HCT116 (cell line): ENCODE results near the gene FUCA2. TPM values are rescaled to one million over a fixed set of nuclear protein-coding genes. Genes with fewer than 3 reads are reported as not detected.

ENCODE experiments used
- ATAC-seq: fragments of 200-7000 bp; cut with Tn5 transposase; 2 replicates; pipeline ENCODE4 v1.9.1; 2020; ENCODE audit warnings: mild to moderate bottlenecking, moderate library complexity
- BruUV-seq: library from RNA; stranded (reverse); fragments of 400-500 nt; replicated peaks from 2 replicates; lab custom pipeline; 2021; lab: Mats Ljungman, UMichigan
- CTCF ChIA-PET: fragments of 300-600 bp; sonication (Branson Sonifier 250); formaldehyde crosslinking; loops from one replicate; lab custom pipeline; 2021; ENCODE audit warnings: antibody characterized with exemption; lab: Charles Lee
- POLR2A ChIA-PET: fragments of 300-600, 350-600 bp; sonication (Branson Sonifier 250); formaldehyde crosslinking; loops from one replicate; lab custom pipeline; 2021; ENCODE audit warnings: antibody characterized with exemption; lab: Charles Lee
- RAD21 ChIA-PET, 2 experiments: fragments of 300-600 bp; sonication (Branson Sonifier 250); formaldehyde crosslinking; loops; one replicate each; lab custom pipeline; 2023; ENCODE audit warnings: low total read pairs in 2 of 2; ENCODE audit not compliant: uncharacterized antibody in 2 of 2, unreplicated experiment in 2 of 2, low non-redundant PET in 1 of 2; lab: Charles Lee
- DNase-seq: peaks from one replicate; pipeline ENCODE4 v3.0.0-alpha.2; 2010; ENCODE audit warnings: low read depth, low spot score
- H2AFZ ChIP-seq: fragments of 200-600 bp; shearing (Covaris generic), sonication (generic); 2 replicates; pipeline ENCODE4 v1.6.1; 2017; ENCODE audit warnings: low read depth, mixed run types, mixed read lengths, antibody characterized with exemption, low read length; ENCODE audit not compliant: poor library complexity, severe bottlenecking
- H3K27ac ChIP-seq: 2 replicates; pipeline ENCODE4 v1.5.1; 2012; ENCODE audit warnings: low read depth, low read length
- H3K27me3 ChIP-seq: fragments of 200-600 bp; sonication (generic); 2 replicates; pipeline ENCODE4 v1.6.1; 2016; ENCODE audit warnings: mixed run types, low read length, mixed read lengths; ENCODE audit not compliant: insufficient read depth
- H3K36me3 ChIP-seq, 2 experiments: fragments of 200-500 bp in 1 of 2; fragments of 200-600 bp in 1 of 2; sonication (Bioruptor generic) in 1 of 2; sonication (generic) in 1 of 2; 2 replicates each; pipeline versions ENCODE4 v1.5.1 to v1.6.1; 2014 to 2016; ENCODE audit warnings: low read length in 2 of 2, inconsistent platforms in 1 of 2, mixed read lengths in 1 of 2, mixed run types in 1 of 2; ENCODE audit not compliant: insufficient read depth in 2 of 2, control insufficient read depth in 1 of 2
- H3K4me1 ChIP-seq, 2 experiments: fragments of 200-600 bp in 1 of 2; sonication (generic) in 1 of 2; 2 replicates each; pipeline versions ENCODE4 v1.5.1 to v1.6.1; 2012 to 2017; ENCODE audit warnings: low read length in 2 of 2, inconsistent platforms in 1 of 2, mild to moderate bottlenecking in 1 of 2, mixed read lengths in 1 of 2, mixed run types in 1 of 2, moderate library complexity in 1 of 2; ENCODE audit not compliant: insufficient read depth in 2 of 2, control insufficient read depth in 1 of 2
- H3K4me2 ChIP-seq: fragments of 200-600 bp; sonication (generic); 2 replicates; pipeline ENCODE4 v1.6.1; 2017; ENCODE audit warnings: mixed run types, low read length, mixed read lengths
- H3K4me3 ChIP-seq, 2 experiments: fragments of 200-600 bp in 1 of 2; sonication (generic) in 1 of 2; replicated peaks in 1 of 2; 2 replicates each; pipeline ENCODE4 v1.5.1; 2011 to 2016; ENCODE audit warnings: low read length in 2 of 2, control low read depth in 1 of 2, low read depth in 1 of 2, mild to moderate bottlenecking in 1 of 2, mixed read lengths in 1 of 2, mixed run types in 1 of 2
- H3K79me2 ChIP-seq: fragments of 200-600 bp; sonication (generic); 2 replicates; pipeline ENCODE4 v1.6.1; 2017; ENCODE audit warnings: mild to moderate bottlenecking, mixed run types, low read length, moderate library complexity, mixed read lengths; ENCODE audit not compliant: insufficient read depth
- H3K9ac ChIP-seq: fragments of 200-600 bp; sonication (generic); 2 replicates; pipeline ENCODE4 v1.6.1; 2016; ENCODE audit warnings: low read length, mixed read lengths
- H3K9me2 ChIP-seq: fragments of 200-600 bp; sonication (generic), shearing (Covaris generic); 2 replicates; pipeline ENCODE4 v1.6.1; 2017; ENCODE audit warnings: mixed run types, mild to moderate bottlenecking, moderate library complexity; ENCODE audit not compliant: insufficient read depth
- H3K9me3 ChIP-seq, 2 experiments: fragments of 200-500 bp in 1 of 2; fragments of 200-600 bp in 1 of 2; sonication (Bioruptor generic) in 1 of 2; sonication (generic) in 1 of 2; 2 replicates each; pipeline ENCODE4 v1.6.1; 2014 to 2017; ENCODE audit warnings: low read length in 2 of 2, mixed read lengths in 2 of 2, inconsistent platforms in 1 of 2, low read depth in 1 of 2, mild to moderate bottlenecking in 1 of 2, mixed run types in 1 of 2, moderate library complexity in 1 of 2; ENCODE audit not compliant: control insufficient read depth in 1 of 2, insufficient read depth in 1 of 2
- H4K20me1 ChIP-seq: fragments of 200-600 bp; sonication (generic), shearing (Covaris generic); 2 replicates; pipeline ENCODE4 v1.6.1; 2017; ENCODE audit warnings: mixed run types, mild to moderate bottlenecking, moderate library complexity; ENCODE audit not compliant: insufficient read depth
- CBX3 ChIP-seq: IDR thresholded peaks from 2 replicates; pipeline ENCODE4 v1.6.1; 2012; ENCODE audit warnings: low read depth
- CEBPB ChIP-seq: IDR thresholded peaks from 2 replicates; pipeline ENCODE4 v1.6.1; 2012; ENCODE audit warnings: low read depth
- EGR1 ChIP-seq: IDR thresholded peaks from 2 replicates; pipeline ENCODE4 v1.6.1; 2012; ENCODE audit warnings: low read depth
- ELF1 ChIP-seq: IDR thresholded peaks from 2 replicates; pipeline ENCODE4 v1.6.1; 2012; ENCODE audit warnings: low read depth, borderline replicate concordance
- EZH2phosphoT487 ChIP-seq: fragments of 200-600 bp; IDR thresholded peaks from 2 replicates; pipeline ENCODE4 v1.6.1; 2018; ENCODE audit warnings: antibody characterized with exemption, borderline replicate concordance
- POLR2A ChIP-seq: IDR thresholded peaks from 2 replicates; pipeline ENCODE4 v1.7.0; 2011; ENCODE audit warnings: borderline replicate concordance; ENCODE audit not compliant: insufficient read depth, insufficient read length; ENCODE audit errors: extremely low read depth
- POLR2AphosphoS5 ChIP-seq: IDR thresholded peaks from 2 replicates; pipeline ENCODE4 v1.6.1; 2011; ENCODE audit warnings: mild to moderate bottlenecking, low read depth, low read length, moderate library complexity
- RAD21 ChIP-seq: IDR thresholded peaks from 2 replicates; pipeline ENCODE4 v1.6.1; 2012; ENCODE audit warnings: low read depth, mild to moderate bottlenecking
- SIN3A ChIP-seq: IDR thresholded peaks from 2 replicates; pipeline ENCODE4 v1.6.1; 2012; ENCODE audit warnings: low read depth
- SP1 ChIP-seq: IDR thresholded peaks from 2 replicates; pipeline ENCODE4 v1.6.1; 2012; ENCODE audit warnings: low read depth
- SRF ChIP-seq: IDR thresholded peaks from 2 replicates; pipeline ENCODE4 v1.6.1; 2012; ENCODE audit warnings: low read depth
- TCF7L2 ChIP-seq: IDR thresholded peaks from 2 replicates; pipeline ENCODE4 v1.7.0; 2011; ENCODE audit warnings: borderline replicate concordance, inconsistent platforms; ENCODE audit not compliant: insufficient read depth, insufficient read length; ENCODE audit errors: extremely low read depth
- YY1 ChIP-seq: IDR thresholded peaks from 2 replicates; pipeline ENCODE4 v1.6.1; 2011; ENCODE audit warnings: low read length, low read depth, moderate library complexity, mild to moderate bottlenecking; ENCODE audit not compliant: insufficient replicate concordance; ENCODE audit errors: extremely low read depth
- ZFX ChIP-seq: fragments of 450-650 bp; IDR thresholded peaks from 2 replicates; pipeline ENCODE4 v1.6.1; 2017
- ZNF274 ChIP-seq: fragments of 200-500 bp; sonication (Bioruptor generic); IDR thresholded peaks from 2 replicates; pipeline ENCODE4 v1.6.1; 2014; ENCODE audit warnings: mild to moderate bottlenecking, low read depth, low read length, inconsistent platforms
- intact Hi-C: fragments of 100-400 bp; cut with micrococcal nuclease; formaldehyde crosslinking; loops from 2 replicates; pipeline ENCODE4 v1.10.0; 2022
- total RNA-seq: library from RNA; stranded (reverse); gene quantifications from one replicate; pipeline ENCODE4 v1.2.1, GENCODE V29; 2021; ENCODE audit not compliant: unreplicated experiment
- TF ChIP-seq, protein P1 (sequence below): IDR thresholded peaks from 2 replicates; pipeline ENCODE4 v1.6.1; 2011; ENCODE audit warnings: mild to moderate bottlenecking, low read length, moderate library complexity; ENCODE audit not compliant: insufficient replicate concordance; ENCODE audit errors: extremely low read depth
- TF ChIP-seq, protein P2 (sequence below), 3 experiments: fragments of 200-600 bp in 1 of 3; sonication (generic) in 1 of 3; IDR thresholded peaks in 2 of 3; conservative IDR thresholded peaks in 1 of 3; 2 replicates each; pipeline ENCODE4 v1.5.1; 2012 to 2017; ENCODE audit warnings: low read depth in 2 of 3, low read length in 2 of 3, antibody characterized with exemption in 1 of 3, borderline replicate concordance in 1 of 3, control low read depth in 1 of 3, mild to moderate bottlenecking in 1 of 3, mixed read lengths in 1 of 3, mixed run types in 1 of 3, moderate library complexity in 1 of 3; ENCODE audit not compliant: insufficient read depth in 1 of 3
- TF ChIP-seq, protein P3 (sequence below): IDR thresholded peaks from 2 replicates; pipeline ENCODE4 v1.6.1; 2012; ENCODE audit warnings: low read depth
- TF ChIP-seq, protein P4 (sequence below): IDR thresholded peaks from 2 replicates; pipeline ENCODE4 v1.6.1; 2012

FUCA2 gene
- total RNA-seq, 1 experiment from 2014 or later, result 75.4 TPM

DNA sequence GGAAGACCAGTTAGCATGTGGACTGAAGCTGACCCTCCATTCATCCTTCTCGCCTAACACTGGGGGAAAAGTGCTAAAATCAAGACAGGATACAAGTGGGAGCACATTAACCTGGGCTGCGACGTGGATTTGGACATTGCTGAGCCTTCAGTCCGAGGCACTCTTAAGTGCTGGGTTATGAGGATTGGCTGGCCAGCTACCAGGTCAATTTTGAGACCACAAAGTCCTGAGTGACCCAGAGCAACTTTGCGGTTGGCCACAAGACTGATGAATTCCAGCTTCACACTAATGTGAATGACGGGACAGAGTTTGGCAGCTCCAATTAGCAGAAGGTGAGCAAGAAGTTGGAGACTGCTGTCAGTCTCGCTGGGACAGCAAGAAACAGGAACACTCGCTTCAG lies 20.7 kb downstream of the FUCA2 start:
- 0 out of 2 replicates have a peak, but pooled peaks cover 3% of the 10 kb centered on the region for H4K20me1 ChIP-seq
- H3K36me3 ChIP-seq, result peaks cover 14 to 16% of the 10 kb centered on the region in 2 experiments
- no peak overlapping the region for H3K27ac ChIP-seq
- DNase-seq, result no peak
- CTCF ChIA-PET, result no interaction called here
- H2AFZ ChIP-seq, result no peak overlapping the region
- no peak overlapping the region for H3K4me2 ChIP-seq
- no peaks in the 10 kb centered on the region for H3K79me2 ChIP-seq
- H3K9ac ChIP-seq, result no peak overlapping the region
- ATAC-seq, result no peak
- no peaks in the 10 kb centered on the region for H3K27me3 ChIP-seq
- H3K4me1 ChIP-seq, result no peaks in the 10 kb centered on the region
- no peaks in the 10 kb centered on the region for H3K9me2 ChIP-seq
- no TSS peak for BruUV-seq
- POLR2A ChIA-PET, result no interaction called here
- no peaks in the 10 kb centered on the region for H3K9me3 ChIP-seq
- no peak overlapping the region for H3K4me3 ChIP-seq
- TF ChIP-seq YY1, result no peak
- no peak for TF ChIP-seq POLR2AphosphoS5
- TF ChIP-seq, protein P1, sequence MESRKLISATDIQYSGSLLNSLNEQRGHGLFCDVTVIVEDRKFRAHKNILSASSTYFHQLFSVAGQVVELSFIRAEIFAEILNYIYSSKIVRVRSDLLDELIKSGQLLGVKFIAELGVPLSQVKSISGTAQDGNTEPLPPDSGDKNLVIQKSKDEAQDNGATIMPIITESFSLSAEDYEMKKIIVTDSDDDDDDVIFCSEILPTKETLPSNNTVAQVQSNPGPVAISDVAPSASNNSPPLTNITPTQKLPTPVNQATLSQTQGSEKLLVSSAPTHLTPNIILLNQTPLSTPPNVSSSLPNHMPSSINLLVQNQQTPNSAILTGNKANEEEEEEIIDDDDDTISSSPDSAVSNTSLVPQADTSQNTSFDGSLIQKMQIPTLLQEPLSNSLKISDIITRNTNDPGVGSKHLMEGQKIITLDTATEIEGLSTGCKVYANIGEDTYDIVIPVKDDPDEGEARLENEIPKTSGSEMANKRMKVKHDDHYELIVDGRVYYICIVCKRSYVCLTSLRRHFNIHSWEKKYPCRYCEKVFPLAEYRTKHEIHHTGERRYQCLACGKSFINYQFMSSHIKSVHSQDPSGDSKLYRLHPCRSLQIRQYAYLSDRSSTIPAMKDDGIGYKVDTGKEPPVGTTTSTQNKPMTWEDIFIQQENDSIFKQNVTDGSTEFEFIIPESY, result no peak
- no peak for TF ChIP-seq EGR1
- TF ChIP-seq ZFX, result no peak
- TF ChIP-seq RAD21, result no peak
- no peak for TF ChIP-seq POLR2A
- no peak for TF ChIP-seq SIN3A
- no peak for TF ChIP-seq SRF
- TF ChIP-seq TCF7L2, result no peak
- no peak for TF ChIP-seq CEBPB
- TF ChIP-seq, protein P2, sequence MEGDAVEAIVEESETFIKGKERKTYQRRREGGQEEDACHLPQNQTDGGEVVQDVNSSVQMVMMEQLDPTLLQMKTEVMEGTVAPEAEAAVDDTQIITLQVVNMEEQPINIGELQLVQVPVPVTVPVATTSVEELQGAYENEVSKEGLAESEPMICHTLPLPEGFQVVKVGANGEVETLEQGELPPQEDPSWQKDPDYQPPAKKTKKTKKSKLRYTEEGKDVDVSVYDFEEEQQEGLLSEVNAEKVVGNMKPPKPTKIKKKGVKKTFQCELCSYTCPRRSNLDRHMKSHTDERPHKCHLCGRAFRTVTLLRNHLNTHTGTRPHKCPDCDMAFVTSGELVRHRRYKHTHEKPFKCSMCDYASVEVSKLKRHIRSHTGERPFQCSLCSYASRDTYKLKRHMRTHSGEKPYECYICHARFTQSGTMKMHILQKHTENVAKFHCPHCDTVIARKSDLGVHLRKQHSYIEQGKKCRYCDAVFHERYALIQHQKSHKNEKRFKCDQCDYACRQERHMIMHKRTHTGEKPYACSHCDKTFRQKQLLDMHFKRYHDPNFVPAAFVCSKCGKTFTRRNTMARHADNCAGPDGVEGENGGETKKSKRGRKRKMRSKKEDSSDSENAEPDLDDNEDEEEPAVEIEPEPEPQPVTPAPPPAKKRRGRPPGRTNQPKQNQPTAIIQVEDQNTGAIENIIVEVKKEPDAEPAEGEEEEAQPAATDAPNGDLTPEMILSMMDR (IDR thresholded peaks at IDR 0.05 in 2 of 3, conservative IDR thresholded peaks at IDR 0.05 in 1 of 3; ENCODE audit: borderline replicate concordance in 1 of 3, insufficient read depth in 1 of 3, low read depth in 2 of 3, low read length in 2 of 3), result no peak
- no peak for TF ChIP-seq CBX3
- no peak for TF ChIP-seq ZNF274
- TF ChIP-seq ELF1, result no peak
- TF ChIP-seq, protein P3, sequence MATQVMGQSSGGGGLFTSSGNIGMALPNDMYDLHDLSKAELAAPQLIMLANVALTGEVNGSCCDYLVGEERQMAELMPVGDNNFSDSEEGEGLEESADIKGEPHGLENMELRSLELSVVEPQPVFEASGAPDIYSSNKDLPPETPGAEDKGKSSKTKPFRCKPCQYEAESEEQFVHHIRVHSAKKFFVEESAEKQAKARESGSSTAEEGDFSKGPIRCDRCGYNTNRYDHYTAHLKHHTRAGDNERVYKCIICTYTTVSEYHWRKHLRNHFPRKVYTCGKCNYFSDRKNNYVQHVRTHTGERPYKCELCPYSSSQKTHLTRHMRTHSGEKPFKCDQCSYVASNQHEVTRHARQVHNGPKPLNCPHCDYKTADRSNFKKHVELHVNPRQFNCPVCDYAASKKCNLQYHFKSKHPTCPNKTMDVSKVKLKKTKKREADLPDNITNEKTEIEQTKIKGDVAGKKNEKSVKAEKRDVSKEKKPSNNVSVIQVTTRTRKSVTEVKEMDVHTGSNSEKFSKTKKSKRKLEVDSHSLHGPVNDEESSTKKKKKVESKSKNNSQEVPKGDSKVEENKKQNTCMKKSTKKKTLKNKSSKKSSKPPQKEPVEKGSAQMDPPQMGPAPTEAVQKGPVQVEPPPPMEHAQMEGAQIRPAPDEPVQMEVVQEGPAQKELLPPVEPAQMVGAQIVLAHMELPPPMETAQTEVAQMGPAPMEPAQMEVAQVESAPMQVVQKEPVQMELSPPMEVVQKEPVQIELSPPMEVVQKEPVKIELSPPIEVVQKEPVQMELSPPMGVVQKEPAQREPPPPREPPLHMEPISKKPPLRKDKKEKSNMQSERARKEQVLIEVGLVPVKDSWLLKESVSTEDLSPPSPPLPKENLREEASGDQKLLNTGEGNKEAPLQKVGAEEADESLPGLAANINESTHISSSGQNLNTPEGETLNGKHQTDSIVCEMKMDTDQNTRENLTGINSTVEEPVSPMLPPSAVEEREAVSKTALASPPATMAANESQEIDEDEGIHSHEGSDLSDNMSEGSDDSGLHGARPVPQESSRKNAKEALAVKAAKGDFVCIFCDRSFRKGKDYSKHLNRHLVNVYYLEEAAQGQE, result no peak
- TF ChIP-seq, protein P4, sequence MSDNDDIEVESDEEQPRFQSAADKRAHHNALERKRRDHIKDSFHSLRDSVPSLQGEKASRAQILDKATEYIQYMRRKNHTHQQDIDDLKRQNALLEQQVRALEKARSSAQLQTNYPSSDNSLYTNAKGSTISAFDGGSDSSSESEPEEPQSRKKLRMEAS, result no peak
- no peak for TF ChIP-seq EZH2phosphoT487
- TF ChIP-seq SP1, result no peak
- intact Hi-C loops, result no loop called here
- RAD21 ChIA-PET, result no interaction called here
